IPS DF 4.7 (cell line): Measurements from ENCODE around the gene CDK18.

Experiments
- DNase-seq: peaks from one replicate; pipeline ENCODE4 v3.0.0-alpha.2; 2013; ENCODE audit warnings: low spot score; ENCODE audit errors: extremely low read depth

The CDK18 gene

DNA sequence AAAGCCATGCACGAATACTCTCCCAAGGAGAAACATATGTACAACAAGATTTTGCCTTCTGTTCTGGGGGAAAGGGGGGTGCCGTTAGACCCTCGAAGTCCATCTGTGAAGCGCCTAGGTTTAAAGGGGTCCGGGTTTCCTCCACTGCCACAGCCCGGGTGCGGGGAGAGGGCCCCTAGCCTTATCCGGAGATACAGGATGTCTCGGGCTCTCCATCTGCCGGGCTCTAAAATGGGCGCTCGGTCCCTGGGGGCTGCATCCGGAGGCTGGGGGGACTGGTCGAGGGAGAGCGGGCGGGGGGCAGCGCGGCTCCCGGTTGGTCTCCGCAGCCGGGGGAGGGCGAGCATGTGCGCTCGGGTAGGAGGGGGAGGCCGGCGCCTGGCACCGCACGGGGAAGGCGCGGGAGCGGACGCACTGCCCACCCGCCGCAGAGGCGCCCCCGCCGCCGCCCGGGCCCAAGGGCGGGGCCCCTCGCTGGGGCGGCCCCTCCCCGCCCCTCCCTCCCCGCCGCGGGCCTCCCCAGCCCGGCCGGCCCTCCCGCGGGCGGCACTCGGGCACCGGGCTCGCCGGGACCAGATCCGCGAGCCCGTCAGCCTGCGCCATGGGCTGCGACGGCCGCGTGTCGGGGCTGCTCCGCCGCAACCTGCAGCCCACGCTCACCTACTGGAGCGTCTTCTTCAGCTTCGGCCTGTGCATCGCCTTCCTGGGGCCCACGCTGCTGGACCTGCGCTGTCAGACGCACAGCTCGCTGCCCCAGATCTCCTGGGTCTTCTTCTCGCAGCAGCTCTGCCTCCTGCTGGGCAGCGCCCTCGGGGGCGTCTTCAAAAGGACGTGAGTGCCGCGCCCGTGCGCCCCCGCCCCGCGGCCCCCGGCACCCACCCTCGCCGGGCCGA, 64.2 kb downstream of the CDK18 start:
- DNase-seq: no peak

DNA sequence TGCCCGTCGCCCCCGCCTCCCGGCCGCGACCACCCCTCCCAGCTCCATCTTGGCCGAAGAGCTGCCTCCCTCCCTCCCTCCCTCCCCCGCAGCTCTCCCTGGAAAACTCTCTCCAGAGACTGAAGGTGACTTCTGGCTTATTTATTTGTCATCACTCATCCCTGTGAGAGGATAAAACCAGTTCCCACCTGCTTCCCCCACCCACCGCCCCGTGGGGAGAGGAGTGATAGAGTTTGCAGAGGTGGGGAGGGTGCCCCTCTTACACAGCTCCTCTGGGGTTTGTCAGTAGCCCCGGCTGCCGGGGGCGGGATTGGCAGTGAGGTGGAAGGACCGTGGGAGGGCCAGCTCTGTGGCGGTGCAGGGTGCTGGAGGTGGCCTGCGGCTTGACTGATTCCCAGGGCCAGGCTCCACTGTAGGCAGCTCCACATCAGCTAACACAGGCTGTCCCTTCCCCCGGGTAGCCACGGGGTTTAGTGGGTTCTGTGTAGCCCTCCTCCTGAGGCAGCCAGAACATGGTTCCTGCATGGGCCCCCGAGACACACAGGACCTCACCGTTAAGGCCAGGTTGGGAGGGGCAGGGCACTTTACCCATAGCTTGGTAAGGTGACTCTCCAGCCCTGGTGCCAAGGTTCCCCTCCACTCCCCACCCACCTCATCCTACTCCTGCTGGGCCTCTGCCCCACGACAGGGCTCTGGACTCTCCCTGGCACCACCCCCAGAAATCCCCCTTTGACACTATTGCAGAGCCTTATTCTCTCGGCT, 65.1 kb downstream of the CDK18 start:
- no peak for DNase-seq

DNA sequence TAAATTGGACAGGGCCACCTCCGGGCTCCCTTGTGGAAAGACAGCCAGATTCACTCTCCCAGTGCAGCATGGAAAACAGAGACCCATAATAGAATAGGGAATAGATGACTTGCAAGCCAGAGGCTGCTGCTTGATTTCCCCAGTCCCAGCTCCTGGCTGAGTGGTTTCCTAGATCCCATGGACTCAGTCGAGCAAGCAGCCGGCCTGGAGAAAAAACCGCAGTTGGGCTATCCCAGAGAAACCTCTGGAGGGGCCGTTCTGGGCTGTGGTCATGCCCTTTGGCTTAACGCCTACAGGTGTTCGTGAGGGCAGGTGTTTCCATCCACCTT, 65.7 kb downstream of the CDK18 start:
- DNase-seq: no peak

DNA sequence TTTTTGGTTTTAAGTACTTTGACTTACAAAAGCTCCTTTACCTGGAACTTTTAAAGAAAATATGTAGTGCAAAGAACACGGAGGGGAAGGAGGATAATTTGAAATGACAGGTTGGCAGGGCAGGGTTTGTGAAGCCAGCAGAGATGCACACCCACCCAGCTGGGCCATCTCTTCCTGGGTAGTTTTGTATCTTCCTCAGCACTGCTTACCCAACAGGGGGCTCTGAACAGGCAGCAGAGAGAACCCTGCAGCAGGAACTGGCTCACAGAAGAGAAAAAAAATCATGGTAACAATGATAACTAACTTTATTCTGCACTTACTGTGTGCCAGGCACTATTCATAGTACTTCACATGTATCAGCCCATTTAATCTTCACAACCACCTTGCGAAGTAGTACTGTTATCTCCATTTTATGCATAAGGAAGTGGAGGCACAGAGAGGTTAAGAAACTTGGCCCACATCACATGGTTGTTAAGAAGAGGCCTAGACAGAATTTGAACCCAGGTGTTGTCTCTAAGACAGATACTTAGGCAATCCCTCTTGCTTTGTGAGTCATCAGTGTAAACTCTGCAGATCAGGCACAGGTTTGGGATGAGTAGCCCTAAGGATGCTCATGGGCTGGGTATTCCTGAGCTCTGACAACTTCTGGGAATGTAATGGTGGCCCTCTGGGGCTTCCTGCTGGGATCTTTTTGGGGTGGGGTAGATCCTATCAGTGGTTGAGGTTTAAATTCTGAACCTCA, 66.5 kb downstream of the CDK18 start:
- no peak for DNase-seq

DNA sequence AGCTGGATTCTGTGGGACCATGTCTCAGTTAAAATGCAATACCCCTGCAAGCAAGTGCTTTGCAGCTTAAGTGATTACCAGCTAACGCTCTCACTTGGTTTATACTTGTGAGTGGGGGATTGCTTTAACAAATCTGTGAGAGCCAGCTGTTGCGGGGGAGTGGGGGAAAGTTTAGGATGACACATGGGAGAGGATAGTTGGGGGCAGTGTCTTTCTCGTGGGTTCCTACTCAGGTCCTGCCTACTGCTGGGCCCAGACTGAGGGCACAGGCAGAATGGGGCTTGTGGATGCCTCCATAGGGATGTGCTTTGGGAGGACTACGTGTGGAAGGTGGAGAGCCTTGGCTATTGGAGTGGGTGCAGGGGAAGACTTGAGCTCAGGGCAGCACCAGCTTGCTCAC, 67.3 kb downstream of the CDK18 start:
- no peak for DNase-seq

DNA sequence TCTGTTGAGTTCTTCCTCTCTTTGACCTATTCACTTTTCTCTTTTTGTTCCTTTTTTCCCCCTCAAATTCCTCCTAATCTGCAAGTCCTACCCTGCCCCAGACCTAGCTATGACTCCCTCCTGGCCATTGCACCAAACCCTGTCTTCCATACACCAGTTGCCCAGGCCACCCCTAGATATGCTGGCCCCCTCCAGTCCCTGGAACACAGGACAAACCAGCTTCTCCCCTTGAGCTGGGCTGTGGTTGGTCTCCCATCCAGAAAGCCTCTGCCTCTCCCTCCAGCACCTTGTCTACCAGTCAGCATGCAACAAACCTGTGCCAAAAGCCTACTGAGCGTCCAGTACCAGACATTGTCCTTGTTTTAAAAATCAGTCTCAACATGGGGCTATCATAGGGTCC, 68.0 kb downstream of the CDK18 start:
- DNase-seq: no peak

DNA sequence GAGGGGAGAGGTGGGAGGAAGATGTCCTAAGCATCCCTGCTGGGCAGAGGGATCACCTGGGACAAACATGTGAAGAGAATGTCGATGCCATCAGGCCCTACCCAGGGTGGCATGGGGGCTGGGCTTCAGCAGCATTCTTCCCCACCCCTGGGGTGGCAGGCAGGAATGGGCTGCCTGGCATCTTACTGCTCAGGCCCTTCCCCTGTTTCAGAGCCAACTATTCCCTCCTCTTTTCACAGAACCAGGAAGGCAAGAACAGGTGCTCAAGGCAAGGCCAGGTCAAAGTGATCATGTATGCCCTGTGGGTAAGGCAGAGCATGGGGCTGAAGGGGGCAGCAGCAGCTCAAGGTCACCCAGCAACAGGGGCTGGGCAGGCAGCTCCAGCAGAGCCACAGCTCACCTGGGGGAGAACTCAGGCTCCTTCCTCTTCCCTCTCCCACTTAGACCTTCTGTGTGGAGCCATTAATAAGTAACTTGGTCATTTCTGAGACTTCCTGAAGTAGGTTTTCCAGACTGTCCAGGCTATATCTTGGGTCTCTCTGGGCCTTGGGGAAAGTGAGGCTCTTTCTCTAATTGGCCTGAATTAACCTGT, 70.9 kb downstream of the CDK18 start:
- DNase-seq: no peak

DNA sequence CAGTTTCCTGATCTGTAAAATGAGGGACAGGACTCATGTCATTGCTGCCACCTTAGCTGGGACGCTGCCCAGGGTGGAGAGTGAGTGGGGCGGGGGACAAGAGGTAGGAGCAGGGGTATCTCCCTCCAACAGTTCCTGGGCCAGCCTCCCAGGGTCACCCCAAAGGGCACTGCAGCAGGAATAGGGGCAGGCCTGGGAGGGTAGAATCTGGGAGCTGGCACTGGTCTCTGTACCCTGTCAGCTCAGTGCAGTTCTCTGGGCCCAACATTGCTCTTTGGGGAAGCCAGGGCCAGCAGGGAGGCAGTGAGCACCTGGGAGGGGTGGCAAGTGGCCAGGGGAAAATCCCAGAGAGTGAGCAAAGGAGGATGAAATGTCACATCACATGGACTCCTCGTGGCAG, 71.5 kb downstream of the CDK18 start:
- no peak for DNase-seq

DNA sequence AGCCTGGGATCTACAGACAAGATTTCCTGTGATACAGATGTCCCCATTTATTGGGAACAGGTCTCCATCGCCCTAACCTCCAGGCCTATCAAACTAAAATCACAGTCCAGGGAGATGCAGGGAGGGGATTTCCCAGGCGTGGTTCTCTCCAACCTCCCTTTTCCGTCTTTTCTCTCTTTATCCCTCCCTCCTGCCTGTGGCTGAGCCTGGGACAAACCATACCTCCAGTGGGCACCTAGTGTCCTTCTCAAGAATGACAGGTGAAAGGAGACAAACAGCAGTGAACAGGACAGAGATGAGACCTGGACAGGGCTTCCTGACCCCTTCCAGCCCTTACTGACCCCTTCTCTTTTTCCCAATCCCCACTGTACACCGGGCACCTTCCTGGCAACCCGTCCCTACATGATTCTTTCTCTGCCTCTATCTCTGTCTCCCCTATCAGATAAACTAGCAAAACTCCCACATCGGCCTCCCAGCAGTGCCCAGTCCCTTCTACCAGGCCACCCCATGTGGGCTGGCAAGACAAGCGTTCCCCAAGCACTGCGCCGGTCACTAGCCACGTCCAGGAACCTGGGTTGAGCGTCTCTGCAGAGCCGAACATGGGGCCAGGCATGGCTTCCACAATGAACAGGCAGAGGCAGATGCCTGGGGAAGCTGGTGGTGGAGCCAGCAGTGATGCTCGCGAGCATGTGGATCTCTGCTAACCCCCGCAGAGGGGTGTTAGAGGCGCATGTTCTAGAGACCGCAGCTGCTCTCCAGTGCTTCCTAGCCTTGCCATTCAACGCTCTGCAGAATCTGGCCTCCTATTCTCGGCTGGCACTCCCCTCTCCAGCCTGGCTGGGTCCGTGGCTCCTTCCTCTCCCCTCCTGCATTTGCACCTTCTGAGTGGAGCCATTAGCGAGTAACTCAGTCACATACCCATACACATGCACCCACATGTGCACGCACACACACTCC, 72.6 kb downstream of the CDK18 start:
- DNase-seq: no peak

DNA sequence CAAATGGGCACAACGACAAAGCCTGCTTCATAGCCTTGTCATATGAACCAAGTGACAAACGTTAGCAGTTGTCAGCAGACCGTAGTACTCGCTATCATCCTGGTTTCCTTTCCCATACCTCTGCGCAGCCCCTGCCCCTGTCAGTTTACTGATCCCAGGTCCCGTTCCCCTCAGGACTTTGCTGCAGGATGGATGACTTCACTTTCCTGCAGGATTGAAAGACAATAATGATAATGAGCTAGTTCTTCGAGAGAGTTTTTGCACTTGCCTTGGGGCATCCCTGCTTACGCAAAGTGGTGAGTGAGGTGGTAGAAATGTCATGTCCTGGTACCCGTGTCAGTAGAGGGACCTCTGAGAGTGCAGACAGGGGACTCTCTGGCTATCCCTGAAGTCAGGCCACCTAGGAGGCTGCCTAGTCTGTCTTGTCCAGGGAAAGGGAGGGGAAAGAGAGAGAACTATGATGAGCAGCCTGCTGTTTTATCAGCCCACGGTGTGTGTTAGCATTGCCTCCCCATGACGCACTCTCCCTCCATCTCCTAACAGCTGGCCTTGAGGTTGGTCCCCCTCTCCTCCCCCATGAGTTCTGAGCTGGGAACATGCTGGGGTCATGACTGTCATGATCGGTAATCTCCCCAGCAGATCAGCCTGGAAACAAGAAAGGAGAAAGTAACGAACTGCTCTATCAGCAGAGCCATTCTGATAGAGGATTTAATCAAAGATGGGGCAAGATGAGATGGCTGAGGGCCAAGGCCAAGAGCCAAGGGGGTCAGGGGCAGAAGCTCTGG, 73.6 kb downstream of the CDK18 start:
- no peak for DNase-seq

DNA sequence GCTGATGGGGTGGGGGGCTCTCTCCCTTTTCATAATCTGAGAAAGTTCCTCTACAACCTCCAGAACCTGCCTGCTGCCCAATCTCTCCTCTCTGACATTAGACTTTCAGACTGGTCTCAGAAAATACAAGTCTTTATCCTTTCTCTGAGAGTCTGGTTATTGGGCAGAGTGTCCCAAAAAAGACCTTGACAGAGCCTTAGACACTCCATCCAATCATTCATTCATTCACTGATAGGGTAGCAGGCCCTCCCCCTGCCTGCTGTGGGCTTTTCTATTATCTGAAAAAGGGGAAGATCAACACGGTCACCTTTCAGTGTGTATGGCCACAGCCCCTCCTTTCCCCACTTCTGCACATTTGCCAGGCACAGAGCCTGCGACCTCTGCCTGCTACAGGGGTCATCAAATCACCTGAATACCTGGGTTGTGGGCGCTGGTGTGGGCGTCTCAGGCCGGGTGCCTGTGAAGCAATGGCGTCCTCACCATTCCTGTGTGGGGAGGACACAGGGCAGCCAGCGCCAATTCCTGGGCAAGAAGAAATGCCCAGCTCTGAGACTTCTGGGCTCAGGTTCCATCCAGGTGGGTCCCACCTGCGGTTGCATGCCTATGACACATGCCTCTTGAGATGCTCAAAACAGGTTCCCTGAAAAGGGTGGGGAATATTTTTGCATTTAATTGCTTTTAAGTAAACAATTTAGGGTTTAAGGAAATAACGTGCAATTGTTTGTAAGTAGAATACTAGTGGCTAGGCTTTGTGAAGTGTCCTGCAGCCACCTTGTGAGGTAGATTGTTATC, 74.5 kb downstream of the CDK18 start:
- no peak for DNase-seq

DNA sequence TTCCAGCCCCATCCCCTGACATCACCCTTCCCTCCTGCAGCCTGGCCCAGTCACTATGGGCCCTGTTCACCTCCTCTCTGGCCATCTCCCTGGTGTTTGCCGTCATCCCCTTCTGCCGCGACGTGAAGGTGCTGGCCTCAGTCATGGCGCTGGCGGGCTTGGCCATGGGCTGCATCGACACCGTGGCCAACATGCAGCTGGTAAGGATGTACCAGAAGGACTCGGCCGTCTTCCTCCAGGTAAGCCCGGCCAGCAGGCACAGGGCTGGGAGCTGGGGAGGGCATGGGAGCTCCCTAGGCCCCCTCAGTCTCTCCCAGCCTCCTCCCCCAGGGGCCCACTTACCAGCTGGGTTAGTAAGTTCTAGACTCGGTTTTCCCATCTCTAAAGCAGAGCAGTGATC, 75.2 kb downstream of the CDK18 start:
- no peak for DNase-seq

DNA sequence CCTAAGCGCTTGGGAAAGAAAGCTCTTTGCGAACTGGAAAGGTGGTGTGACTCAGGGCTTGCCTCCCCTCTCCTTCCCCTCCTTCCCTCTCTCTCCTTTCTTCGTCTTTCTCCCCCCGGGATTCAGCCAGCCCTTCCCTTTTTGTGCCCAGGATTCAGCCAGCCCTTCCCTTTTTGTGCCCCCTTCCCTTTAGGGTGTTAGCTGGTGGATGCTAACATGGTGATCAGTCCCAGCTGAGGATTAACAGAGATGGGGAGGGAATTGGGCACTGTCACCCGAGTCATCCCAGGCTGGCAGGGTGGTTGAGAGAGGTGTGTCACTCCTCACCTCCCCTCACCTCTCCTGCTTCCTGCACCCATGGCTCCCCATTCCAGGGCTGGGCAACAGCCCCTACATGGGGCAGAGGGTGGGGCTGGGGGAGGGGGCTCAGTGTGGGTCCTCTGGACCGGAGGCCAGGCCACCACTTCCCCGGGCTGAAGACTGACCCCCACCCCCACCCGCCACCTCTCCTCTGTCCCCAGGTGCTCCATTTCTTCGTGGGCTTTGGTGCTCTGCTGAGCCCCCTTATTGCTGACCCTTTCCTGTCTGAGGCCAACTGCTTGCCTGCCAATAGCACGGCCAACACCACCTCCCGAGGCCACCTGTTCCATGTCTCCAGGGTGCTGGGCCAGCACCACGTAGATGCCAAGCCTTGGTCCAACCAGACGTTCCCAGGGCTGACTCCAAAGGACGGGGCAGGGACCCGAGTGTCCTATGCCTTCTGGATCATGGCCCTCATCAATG, 75.9 kb downstream of the CDK18 start:
- DNase-seq: no peak

DNA sequence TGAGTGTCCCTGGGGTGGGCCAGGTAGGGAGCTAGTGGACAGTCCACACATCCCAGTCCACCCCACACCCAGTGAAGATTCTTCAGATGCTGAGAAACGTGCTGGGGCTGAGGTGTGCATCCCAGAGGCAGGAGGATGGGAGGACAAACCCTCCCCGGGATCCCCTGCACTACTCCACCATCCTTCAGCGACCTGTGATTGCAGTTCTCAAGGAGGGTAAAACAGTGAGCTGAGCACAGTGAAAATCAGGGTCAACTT, 76.4 kb downstream of the CDK18 start:
- DNase-seq: no peak

DNA sequence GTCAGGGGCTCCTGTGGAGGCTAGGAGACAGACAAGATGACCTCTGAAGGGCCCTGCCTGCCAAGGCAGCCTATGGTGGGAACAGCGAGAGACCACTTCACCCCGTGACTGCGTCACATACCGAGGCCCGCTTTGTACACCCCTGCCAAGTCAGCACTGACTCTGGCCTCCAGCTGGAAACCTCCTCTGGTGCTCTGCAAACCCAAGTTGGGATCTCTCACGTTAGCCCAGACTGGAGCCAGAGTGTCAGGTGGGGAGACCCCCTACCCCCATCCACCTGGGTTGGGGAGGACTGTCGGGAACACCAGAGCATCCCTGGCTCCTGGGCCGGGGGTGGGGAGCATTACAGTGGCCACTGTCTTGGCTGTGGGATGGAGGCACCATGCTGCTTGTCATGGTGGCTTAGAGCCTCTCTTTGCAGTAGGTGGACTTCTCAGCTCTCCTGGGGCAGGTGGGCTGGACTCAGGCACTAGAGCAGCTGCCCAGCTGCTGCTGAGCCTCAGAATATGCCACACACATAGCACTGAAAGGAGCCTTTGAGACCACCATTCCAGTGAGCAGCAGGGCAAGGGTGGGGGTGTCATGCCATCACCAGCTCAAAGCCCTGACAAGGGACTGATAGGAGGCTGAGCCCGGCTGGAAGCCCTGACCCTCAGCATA, 77.0 kb downstream of the CDK18 start:
- DNase-seq: no peak

DNA sequence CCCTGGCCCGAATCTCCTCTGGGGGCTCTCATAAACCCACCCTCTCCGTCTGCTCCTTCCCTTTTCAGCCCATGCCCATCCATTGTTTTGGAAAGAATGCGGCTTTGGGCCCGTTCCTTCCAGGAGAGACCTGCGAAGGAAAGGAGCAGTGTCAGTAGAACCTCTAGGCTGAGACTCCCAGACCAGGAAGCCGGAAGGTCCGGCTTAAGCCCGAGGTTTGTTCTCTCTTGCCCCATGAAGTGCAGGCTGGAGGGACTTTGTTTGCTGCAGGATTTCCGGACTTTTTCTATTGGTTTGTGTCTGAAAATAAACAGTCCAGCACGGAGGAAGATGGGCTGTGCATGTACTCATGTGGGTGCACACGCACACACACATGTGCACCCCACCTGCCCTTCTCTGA, 77.6 kb downstream of the CDK18 start:
- DNase-seq: no peak
